Activated CD8-positive, alpha-beta memory T cell treated with anti-CD3 and anti-CD28 coated beads for 4 hours (primary cell): ENCODE results near the gene DUSP18.
"Not testable (repeated sequence)": the region's sequence is repeated elsewhere in the genome, so short reads cannot be mapped to it uniquely, and the experiment has no call there.

ENCODE experiments used
- DNase-seq, 2 donors: peaks; one replicate each; pipeline ENCODE4 v3.0.0-alpha.2; 2020; ENCODE audit warnings: low read depth in 2 of 2

Gene DUSP18

DNA sequence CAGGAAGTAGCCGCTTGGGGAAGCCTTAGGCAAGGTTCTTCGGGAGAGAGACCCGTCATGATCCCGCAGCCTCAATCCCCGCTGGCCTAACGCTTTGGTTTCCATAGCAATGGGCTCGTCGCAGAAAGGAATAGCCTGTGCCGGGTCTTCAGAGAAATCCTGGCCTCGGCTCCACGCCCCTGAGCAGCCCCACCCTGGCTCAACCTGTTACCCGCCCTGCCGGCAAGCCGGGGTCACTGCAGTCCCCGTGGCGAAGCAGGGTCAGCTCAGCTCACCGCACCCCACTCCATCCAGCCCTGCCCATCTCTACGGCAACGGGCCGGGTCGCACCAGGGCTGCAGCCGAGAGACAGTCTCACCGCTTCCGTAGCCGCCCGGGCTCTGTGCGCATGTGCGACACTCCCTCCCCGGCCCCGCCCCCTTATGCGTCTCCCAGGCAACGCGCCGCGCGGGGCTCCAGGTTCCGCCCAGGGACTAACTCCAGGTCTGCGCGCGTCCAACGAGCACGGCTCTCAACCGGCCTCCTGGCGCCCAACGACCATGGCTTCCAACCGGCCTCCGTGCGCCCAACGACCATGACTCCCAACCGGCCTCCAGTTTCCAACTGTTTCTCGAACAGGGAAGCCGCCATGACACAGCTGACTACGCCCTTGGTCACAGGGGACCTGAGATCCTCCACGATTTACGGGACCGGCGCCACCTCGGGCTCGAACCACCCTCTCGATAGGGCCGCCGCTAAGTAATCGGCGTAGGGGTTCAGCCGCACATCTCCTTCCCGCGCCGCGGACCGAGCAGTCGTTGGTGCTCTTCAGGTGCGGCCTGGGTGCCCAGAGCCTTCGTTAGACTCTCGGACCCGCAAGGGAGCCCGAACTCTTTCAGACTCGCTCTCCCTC lies at the start of gene DUSP18:
Gene DUSP18, minus strand, starts transcription at position 382 of the 892 bp plus-strand sequence. CDS start 3,872 bp downstream, outside the sequence.
- peak; percentile 86 to 89 for DNase-seq

DNA sequence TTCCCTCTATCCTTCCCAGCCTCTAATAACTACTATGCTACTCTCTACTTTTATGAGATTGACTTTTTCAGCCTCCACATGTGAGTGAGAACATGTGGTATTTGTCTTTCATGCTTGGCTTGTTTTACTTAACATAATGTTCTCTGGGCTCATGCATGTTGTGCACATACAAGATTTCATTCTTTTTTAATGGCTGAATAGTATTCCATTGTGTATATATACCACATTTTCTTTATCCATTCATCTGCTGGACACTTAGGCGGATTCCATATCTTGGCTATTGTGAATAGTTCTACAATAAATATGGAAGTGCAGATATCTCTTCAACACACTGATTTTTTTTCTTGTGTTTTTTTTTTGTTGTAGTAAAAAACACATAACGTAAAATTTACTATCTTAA lies 46.4 kb upstream of the DUSP18 start:
- no peak for DNase-seq

DNA sequence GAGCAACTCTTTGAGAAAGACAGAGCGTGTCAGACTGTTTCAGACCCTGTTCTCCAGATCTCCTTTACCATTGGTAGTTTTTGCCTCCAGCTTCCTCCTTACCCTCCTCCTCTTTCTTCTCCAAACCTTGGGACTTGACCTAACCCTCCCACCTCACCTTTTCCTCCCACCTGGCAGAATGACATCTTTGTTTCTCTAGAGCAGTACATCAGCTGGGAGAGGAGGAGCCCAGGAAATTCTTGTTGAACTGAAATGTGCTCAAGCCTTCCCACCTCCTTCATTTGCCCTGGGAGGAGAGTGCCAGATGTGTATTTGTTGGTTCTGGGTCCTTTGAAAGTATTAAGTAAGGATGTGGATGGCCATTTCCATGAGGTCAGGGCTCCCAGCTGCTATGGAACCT lies 44.4 kb upstream of the DUSP18 start:
- no peak for DNase-seq

DNA sequence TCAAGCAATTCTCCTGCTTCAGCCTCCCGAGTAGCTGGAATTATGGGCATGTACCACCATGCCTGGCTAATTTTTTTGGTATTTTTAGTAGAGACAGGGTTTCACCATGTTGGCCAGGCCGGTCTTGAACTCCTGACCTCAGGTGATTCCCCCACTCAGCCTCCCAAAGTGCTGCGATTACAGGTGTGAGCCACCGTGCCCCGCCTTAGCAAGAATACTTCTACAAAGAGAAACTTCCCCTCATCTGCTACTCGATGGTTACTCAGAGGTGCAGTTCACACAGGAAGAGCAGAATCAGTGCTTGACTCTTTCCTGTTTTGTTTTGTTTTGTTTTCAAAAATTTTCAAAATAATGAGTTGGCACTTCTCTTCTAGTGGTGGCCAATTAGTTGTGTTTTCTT lies 42.3 kb upstream of the DUSP18 start:
- not testable (repeated sequence) for DNase-seq

DNA sequence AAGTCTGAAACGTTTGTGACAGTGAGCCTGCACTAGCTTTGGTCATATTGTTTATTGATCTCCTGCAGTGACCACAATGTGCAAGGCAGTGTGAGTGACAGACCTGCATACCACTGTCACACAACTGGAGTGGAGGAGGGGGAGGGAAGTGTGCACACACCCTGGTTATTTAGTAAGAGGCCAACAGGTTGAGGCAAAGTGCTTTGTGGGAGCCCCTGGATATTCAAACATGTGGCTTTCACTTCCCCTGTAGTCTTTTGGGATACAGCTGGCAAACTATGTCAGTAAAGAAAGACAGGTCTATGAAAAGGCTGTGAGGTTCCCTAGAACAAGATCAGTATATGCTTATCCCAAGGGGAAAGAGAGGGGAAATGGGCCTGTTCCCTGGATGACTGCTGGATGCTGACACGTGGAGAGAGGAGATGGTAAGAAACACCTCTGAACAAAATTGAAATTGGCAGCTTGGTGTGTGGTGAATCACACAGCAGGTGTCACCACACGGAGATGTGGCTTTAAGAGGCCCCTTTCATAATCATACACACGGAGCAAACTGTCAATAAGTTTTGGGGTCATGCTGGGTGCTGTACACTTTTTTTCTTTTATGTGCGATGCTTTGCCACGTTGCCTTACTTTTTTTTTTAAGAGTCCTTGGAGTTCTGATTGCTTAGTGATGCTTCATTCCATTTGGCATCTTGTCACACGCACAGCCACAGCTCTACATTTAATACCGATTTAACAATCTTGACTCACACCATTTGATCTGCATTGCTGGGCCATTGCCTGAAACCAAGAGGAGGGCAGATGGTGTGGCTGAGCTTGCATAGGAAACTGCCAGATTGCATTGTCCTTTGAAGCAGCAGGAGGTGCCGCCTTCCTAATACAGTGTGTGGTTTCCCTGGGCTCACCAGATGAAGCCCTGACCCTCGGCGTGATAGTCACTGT lies 38.3 kb upstream of the DUSP18 start:
- no peak for DNase-seq

DNA sequence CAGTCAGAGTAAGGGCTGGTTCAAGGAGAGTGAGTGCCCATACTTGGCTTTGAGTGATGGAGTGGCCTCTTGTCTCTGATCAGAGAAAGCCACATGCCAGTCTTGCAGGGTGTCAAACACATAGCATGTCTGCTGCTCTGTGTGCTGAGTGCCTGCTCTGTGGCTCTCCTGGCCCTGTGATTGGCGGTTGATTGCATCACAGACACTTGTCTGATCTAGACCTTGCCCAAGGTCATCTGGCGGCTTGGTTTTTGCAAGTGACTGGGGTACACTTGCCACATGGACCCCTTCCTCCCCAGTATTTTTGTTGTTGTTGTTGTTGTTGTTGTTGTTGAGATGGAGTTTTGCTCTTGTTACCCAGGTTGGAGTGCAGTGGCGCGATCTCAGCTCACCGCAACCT lies 37.3 kb upstream of the DUSP18 start:
- no peak for DNase-seq

DNA sequence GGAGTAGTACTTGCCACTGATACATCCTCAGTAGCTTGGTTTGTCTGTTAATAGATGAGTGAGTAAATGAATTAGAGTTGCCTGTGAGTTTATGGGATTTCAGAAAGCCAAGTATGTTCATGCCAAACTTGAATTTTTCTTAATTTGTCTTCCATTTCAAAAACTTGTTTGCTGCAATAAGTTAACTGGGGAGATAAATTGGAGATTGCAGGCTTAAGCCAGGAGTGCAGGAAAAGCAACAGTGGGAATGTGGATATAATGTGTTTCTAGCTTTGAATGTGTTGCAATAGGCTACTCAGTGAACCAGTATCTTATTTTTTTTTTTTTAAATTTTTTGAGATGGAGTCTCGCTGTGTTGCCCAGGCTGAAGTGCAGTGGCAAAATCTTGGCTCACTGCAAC lies 35.2 kb upstream of the DUSP18 start:
- DNase-seq, result no peak

DNA sequence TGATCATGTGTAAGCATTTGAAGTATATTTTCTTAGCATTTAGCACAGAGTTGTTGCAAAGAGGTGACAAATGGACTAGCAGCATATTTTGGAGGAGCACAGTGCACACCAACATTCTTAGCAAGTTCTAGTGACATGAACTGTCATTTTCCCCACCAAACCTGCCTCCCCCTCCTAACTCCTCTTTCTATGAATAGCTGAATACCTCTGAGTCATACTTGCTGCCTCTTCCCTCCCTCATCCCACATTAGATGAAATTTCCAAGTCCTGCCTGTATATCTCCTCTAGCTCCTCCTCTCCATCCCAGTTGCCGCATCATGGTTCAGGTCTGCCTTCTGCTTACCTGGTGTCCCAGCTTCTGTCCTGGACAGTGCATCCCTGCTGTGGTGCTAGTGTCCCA lies 34.2 kb upstream of the DUSP18 start:
- DNase-seq, result no peak

DNA sequence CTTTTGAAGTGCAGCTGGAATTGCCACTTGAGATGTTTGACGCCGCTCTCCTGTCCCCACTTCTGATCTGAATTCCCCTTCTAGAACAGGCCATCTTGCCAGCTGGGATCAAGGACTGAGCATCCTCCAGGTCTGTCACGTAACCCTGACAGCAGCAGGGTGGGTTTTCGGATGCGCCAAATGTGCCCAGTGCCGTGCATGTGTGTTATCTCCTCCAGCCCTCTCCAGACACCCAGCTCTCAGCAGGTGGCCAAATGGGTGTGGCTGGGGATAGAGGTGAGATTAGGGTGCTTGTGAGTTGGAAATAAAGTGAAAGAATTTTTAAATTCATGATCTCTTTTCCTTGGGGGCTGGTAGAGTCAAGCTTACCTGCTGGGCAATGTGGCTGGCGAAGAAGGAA lies 30.3 kb upstream of the DUSP18 start:
- no peak for DNase-seq

DNA sequence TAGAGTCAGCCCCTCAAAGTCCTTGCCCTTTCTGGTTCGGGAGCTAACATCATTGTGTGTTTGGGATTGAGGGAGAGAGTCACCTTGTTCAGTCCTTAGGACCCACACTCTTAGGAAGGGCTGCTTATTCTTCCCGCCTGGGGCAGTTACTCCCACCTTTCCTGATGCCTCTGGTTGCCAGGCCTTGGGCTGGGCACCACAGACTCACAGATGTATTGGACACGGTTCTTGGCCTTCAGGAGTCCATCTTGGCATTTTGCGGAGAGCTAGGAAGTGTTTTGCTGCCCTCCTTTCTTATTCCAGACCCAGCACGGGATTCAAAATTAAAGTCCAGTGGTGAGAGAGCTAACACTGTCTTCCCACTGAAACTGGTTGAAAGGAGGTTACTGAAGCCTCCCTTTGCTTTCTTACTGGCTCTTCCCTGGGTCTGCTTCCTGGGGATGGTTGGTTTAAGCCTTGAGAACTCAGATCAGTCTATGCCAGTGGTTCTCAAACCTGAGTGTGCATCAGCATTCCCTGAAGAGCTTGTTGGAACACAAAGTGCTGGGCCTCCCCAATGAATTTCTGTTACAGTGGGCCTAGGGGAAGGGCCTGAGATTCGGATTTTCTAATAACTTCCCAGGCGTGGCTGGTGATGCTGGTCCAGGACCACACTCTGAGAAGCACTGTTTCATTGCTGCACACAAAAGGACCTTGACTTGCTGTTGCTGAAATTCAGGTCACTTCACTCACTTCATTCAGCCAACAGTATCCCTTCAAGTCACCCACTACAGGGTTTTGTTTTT lies 28.4 kb upstream of the DUSP18 start:
- no peak for DNase-seq

DNA sequence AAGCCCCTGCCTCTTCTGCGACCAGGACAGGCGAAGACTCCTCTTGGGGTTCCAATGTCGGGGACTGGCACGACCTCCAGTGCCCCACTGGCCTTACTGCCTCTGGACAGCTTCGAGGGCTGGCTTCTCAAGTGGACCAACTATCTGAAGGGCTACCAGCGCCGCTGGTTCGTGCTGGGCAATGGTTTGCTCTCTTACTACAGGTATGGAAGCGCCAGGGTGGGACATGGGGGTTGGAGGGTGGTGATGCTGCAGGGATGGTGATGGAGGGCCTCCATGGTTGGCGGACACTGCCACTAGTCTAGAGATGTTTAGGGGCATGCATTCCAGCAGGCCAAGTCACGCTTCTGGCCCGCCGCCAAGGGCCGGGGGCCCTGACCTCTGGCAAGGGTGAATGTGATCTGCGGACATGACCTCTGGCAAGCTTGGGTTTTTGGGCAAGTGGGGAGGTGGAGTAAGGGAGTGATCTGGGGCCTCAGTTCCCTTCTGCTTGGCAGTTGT lies 27.7 kb upstream of the DUSP18 start:
- DNase-seq, result no peak

DNA sequence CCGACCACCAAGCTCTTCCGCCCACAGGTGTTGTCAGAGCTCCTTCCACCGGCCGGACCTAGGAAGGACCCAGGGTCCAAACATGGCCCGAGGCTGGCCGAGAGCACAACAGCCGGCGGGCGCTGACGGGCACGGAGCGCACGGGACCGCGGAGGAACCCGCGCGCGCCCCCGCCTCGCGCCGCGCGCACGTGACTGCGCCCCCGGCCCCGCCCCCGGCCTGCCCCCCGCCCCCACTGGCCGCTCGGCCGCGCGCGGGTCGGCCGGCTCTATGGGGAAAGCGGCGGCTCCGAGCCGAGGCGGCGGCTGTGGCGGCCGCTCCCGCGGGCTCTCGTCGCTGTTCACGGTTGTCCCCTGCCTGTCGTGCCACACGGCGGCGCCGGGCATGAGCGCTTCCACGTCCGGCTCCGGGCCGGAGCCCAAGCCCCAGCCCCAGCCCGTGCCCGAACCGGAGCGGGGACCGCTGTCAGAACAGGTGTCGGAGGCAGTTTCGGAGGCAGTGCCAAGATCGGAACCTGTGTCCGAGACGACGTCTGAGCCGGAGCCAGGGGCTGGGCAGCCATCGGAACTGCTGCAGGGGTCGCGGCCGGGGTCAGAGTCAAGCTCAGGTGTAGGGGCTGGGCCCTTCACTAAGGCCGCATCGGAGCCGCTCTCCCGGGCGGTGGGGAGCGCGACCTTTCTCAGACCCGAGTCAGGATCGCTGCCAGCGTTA lies 27.1 kb upstream of the DUSP18 start, which contains the start of gene OSBP2:
Gene OSBP2, plus strand, starts transcription at position 235 of the 711 bp plus-strand sequence. Its CDS starts 36 bp downstream, at position 271.
- no peak for DNase-seq

DNA sequence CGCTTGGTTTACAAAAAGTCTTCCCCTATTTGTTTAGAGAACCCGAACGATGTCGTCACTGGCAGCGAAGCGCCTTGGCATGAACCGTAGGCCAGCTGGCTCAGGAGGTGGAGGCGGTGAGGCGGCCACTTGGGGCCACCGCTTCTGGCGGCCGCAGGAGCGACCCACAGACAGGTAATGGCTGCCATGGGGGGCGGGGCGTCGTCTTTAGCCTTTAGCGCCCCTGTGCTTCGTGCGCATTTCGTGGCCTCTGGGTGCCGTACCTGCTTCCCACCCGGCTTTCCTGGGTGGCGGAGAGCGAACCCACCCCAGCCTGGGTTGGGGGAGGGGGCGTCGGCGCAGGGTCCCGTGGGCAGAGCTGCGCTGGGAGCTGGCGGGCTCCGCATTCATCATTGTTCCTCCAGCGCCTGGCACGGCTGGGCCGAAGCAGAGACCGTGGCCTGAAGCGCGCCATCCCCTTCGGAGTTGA lies 26.5 kb upstream of the DUSP18 start:
- DNase-seq, result peak; percentile 5 to 20

DNA sequence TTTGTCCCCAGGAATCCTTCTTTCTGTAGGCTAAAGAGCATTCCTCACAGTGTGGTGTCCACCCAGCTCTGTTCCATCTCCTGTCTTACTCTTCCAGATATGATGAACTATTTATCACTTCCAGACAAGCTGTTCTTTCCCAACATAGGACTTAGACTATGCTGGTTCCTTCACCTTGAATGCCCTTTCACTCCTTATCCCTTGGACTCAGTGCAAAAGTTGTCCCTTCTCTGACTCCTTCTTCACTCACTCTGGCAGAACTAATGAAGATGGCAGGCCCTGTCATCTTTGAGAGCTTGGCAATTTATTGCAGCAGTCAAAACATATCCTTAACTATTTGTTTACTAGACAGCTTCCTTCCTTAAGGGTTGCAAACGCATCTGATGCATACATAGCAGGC lies 23.5 kb upstream of the DUSP18 start:
- no peak for DNase-seq

DNA sequence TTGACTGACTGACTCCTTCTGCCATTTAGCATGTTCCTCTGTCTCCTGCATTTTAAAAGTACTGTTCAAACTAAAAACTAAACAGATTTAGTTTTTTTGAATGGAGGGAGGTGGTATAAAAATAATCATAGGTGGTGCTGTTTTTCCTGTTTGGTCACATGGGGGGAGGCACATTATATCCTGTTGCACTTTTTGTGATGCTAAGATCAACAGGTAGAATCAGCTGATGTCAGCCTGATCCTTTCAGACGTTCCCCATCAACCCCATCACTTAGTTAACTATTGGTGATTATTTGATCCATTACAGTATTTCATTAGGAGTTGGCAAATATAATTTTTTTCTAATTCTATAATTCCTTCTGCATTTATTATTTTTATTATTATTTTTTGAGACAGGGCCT lies 21.9 kb upstream of the DUSP18 start:
- no peak for DNase-seq

DNA sequence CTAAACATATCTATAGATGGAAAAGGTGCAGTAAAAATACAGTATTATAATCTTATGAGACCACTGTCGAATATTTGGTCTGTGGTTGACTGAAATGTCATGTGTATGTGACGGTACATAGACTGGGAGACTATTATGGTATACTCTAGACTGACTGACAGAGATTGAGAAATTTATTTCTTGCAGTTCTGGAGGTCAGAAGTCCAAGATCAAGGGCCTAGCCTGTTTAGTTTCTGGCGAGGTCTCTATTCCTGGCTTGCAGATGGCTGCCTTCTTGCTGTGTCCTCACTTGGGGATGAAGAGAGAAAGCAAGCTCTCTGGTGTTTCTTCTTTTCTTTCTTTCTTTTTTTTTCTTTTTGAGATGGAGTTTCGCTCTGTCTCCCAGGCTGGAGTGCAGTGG lies 19.7 kb upstream of the DUSP18 start:
- DNase-seq, result no peak

DNA sequence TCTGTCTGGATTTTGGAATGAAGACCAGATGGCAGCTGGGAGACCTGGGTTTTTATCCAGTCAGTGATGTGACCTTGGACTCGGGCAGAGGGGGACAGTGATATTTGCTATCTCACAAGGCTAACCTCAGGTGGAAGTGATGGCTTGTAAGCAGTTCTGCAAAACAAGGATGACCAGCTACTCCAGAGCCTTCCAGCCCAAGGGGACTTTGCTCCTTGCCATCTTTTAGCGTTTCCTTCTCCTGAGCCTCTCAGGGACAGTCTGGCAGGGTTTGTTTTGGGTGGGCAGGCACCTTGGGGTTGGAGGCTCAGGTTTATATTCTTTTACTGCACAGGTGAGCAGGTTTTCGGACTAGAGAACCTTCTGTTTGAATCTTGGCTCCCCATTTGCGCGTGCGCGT lies 17.5 kb upstream of the DUSP18 start:
- no peak for DNase-seq

DNA sequence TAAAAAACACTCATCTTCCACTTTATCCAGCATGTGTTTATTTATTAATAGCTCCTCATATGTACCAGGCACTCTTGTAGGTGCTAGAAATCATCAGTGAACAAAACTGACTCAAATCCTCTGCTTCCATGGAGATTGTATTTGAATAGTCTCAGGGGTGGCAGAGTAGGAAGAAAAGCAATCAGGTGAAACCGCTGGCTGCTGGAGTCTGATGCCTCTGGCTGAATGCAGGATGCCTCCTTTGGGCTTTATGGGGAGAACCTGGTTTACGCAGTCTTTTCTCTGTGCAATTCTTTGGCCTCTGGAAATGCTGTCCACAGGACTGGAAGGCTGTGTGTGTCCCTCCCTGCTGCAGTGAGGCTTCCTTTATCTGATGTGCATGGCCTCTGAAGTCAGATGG lies 14.2 kb upstream of the DUSP18 start:
- no peak for DNase-seq

DNA sequence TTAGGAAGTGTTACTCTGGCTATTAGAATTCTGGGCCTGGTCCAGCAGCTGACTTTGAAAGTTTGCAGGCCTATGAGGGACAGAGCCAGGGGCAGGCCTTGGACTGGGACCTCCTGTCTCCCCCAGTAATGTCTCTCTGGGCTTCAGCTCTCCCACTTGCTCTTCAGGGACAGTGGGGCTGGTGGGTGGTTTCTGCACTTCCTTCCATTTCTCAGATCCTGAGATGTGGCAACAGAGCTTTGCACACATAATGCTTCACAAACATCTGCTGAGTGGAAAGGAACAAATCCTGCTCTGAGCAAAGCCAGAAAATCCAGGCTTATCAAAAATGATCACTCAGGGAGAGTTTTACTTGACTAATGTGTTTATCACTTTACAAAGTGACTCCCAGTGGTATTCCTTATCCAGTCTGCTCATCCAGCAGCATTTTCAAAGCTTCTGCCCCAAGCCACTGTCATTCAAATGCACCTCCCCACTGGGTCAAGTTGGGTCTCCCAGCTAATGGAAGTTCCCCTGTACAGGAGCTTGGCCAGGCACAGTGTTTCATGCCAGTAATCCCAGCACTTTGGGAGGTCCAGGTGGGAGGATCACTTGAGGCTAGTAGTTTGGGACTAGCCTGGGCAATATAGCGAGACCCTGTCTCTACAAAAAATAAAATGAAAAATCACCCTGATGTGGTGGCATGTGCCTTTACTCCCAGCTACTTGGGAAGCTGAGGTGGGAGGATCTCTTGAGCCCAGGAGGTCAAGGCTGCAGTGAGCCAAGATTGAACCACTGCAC lies 13.5 kb upstream of the DUSP18 start:
- no peak for DNase-seq
